ENCODE results near the gene FBL.
A peak's percentile ranks its signal among the peaks of the same experiment; 100 is the strongest.
"Not testable (repeated sequence)": the region's sequence is repeated elsewhere in the genome, so short reads cannot be mapped to it uniquely, and the experiment has no call there.

The FBL gene

DNA sequence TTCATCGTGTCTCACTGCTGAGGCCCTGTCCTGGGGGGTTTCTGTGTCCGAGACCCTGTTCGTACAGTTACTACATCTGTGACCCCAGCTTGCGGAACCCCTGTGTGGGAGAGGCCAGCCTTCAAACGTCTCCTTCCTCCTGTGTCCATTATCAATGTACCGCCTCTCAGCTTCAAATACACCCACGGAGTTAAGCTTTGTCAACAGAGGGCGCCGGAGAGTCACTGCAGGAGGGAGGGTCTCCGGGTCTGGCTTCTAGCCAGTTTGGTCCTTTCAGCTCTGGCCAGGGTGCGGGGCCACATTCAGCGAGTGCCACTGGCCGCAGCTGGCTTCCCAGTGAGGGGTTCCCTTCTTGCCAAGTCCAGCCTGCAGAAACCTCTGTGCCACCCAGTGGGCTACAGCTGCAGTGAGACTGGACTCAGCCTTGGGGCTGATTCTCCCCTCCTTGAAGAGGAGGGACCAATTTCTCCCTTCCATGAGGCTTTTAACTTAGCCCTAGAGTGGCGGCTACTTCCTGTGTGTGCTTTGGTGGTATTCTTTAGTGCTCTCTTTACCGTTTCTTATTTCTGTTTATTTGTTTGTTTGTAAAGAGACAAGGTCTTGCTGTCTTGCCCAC lies 35.4 kb upstream of the FBL start:
- H3K36me3 ChIP-seq (ENCODE audit: control insufficient read depth, low read length); H3K4me1 ChIP-seq (ENCODE audit: control insufficient read depth, low read length); H3K79me2 ChIP-seq (ENCODE audit: control insufficient read depth, low read length); H4K20me1 ChIP-seq (ENCODE audit: control insufficient read depth, insufficient read depth, low read depth, low read length); H3K9me3 ChIP-seq (ENCODE audit: control insufficient read depth, insufficient read depth, low read length); H3K9me2 ChIP-seq (replicated peaks; ENCODE audit: control insufficient read depth, low read length); H3K27me3 ChIP-seq (ENCODE audit: control insufficient read depth, low read length); H3F3A ChIP-seq (ENCODE audit: control insufficient read depth, insufficient read depth); H3K27ac ChIP-seq (ENCODE audit: low read depth, low read length): not testable (repeated sequence)
- TF ChIP-seq, protein P1, sequence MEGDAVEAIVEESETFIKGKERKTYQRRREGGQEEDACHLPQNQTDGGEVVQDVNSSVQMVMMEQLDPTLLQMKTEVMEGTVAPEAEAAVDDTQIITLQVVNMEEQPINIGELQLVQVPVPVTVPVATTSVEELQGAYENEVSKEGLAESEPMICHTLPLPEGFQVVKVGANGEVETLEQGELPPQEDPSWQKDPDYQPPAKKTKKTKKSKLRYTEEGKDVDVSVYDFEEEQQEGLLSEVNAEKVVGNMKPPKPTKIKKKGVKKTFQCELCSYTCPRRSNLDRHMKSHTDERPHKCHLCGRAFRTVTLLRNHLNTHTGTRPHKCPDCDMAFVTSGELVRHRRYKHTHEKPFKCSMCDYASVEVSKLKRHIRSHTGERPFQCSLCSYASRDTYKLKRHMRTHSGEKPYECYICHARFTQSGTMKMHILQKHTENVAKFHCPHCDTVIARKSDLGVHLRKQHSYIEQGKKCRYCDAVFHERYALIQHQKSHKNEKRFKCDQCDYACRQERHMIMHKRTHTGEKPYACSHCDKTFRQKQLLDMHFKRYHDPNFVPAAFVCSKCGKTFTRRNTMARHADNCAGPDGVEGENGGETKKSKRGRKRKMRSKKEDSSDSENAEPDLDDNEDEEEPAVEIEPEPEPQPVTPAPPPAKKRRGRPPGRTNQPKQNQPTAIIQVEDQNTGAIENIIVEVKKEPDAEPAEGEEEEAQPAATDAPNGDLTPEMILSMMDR (IDR thresholded peaks at IDR 0.05; ENCODE audit: low read depth, low read length, poor library complexity, severe bottlenecking) = peak; percentile 56
- H3K4me2 ChIP-seq (ENCODE audit: low read length) = peak overlapping the region; percentile 45; the same call in 1 of the 2 replicates
- H3K4me3 ChIP-seq (ENCODE audit: low read length) = 0 out of 2 replicates have a peak overlapping the region, but pooled peaks have one; percentile 30

DNA sequence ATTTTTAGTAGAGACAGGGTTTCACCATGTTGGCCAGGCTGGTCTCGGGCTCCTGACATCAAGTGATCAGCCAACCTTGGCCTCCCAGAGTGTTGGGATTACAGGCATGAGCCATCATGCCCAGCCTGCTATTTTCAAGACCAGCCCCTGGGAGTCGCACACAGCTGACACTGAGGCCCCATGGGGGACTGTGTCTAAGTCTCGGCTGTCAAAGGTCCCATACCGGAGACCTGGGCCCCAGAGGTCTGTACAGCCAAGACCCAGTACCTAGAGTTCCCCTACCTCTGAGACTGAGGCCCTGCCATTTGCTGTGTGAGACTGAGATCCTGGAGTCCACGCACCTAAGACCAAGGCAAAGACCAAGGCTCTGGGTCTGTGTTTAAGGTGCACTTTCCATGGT lies 34.1 kb upstream of the FBL start:
- H3K4me2 ChIP-seq (ENCODE audit: low read length); H3K9me3 ChIP-seq (ENCODE audit: control insufficient read depth, insufficient read depth, low read length); H3F3A ChIP-seq (ENCODE audit: control insufficient read depth, insufficient read depth): not testable (repeated sequence)

DNA sequence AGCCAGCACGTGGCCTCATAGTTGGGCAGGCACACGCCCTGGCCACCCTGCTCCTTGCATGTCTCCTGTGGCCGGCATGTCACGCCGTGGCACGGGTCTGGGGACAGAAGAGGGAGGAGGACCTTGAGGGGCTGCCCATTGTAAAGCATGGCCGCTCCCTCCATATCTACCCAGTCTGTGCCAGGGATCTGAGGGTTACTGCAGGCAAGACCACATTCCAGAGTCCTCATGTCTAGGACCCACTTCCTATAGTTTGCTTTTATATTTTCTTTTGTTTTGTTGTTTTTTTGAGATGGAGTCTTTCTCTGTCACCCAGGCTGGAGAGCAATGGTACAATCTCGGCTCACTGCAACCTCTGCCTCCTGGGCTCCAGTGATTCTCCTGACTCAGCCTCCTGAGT lies 33.6 kb upstream of the FBL start:
- H3K4me1 ChIP-seq (ENCODE audit: control insufficient read depth, low read length); H3F3A ChIP-seq (ENCODE audit: control insufficient read depth, insufficient read depth); H3K9me3 ChIP-seq (ENCODE audit: control insufficient read depth, insufficient read depth, low read length); H3K4me3 ChIP-seq (ENCODE audit: low read length); H3K9me2 ChIP-seq (replicated peaks; ENCODE audit: control insufficient read depth, low read length); H3K79me2 ChIP-seq (ENCODE audit: control insufficient read depth, low read length); H3K4me2 ChIP-seq (ENCODE audit: low read length); H4K20me1 ChIP-seq (ENCODE audit: control insufficient read depth, insufficient read depth, low read depth, low read length); H3K36me3 ChIP-seq (ENCODE audit: control insufficient read depth, low read length); H3K27me3 ChIP-seq (ENCODE audit: control insufficient read depth, low read length); H3K27ac ChIP-seq (ENCODE audit: low read depth, low read length): not testable (repeated sequence)

More for the DNA sequence above, 34.1 kb upstream of the FBL start:
- H4K20me1 ChIP-seq (ENCODE audit: control insufficient read depth, insufficient read depth, low read depth, low read length); H3K9me2 ChIP-seq (replicated peaks; ENCODE audit: control insufficient read depth, low read length); H3K4me3 ChIP-seq (ENCODE audit: low read length); H3K27me3 ChIP-seq (ENCODE audit: control insufficient read depth, low read length); H3K27ac ChIP-seq (ENCODE audit: low read depth, low read length); H3K4me1 ChIP-seq (ENCODE audit: control insufficient read depth, low read length); H3K36me3 ChIP-seq (ENCODE audit: control insufficient read depth, low read length); H3K79me2 ChIP-seq (ENCODE audit: control insufficient read depth, low read length): not testable (repeated sequence)

DNA sequence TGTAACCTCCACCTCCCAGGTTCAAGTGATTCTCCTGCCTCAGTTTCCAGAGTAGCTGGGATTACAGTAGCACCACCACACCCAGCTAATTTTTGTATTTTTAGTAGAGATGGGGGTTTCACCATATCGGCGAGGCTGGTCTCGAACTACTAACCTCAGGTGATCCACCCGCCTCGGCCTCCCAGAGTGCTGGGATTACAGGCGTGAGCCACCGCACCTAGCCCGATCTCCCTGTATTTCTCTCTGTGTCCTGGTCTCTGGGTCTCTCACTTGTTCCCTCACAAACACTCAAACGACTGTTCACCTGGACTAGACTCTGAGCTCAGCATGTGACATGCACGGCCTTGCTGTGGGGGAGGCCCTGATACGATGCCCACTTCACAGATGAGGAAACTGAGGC lies 32.7 kb upstream of the FBL start:
- not testable (repeated sequence) for H3F3A ChIP-seq (ENCODE audit: control insufficient read depth, insufficient read depth); H3K9me2 ChIP-seq (replicated peaks; ENCODE audit: control insufficient read depth, low read length); H3K79me2 ChIP-seq (ENCODE audit: control insufficient read depth, low read length); H3K4me3 ChIP-seq (ENCODE audit: low read length); H3K27me3 ChIP-seq (ENCODE audit: control insufficient read depth, low read length); H4K20me1 ChIP-seq (ENCODE audit: control insufficient read depth, insufficient read depth, low read depth, low read length); H3K4me1 ChIP-seq (ENCODE audit: control insufficient read depth, low read length); H3K36me3 ChIP-seq (ENCODE audit: control insufficient read depth, low read length); H3K27ac ChIP-seq (ENCODE audit: low read depth, low read length); H3K4me2 ChIP-seq (ENCODE audit: low read length); H3K9me3 ChIP-seq (ENCODE audit: control insufficient read depth, insufficient read depth, low read length)

DNA sequence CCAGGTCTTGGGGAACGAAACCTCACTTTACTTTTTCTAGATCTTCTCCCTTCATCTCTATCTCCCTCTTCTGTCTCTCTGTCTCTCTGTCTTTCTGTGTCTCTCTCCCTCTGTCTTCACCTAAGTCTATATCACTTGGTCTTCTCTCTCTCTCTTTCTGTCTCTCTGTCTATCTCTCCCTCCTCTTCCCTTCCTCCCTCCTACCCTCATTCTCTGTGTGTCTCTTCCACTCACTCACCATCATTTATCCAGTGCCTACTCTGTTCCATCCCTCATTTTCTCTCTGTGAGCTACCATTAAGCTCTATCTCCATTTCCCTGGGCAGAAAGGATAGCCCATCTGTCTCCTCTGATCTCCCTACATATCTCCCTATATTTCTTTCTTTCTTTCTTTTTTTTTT lies 32.2 kb upstream of the FBL start:
- Histone ChIP-seq H3K27ac (ENCODE audit: low read depth, low read length) (no peak overlapping the region), H3K4me2 (ENCODE audit: low read length) (no peak overlapping the region), H3K9me3 (ENCODE audit: control insufficient read depth, insufficient read depth, low read length) (no peaks in the 10 kb centered on the region), H4K20me1 (ENCODE audit: control insufficient read depth, insufficient read depth, low read depth, low read length) (no peaks in the 10 kb centered on the region), H3K79me2 (ENCODE audit: control insufficient read depth, low read length) (no peaks in the 10 kb centered on the region), H3F3A (ENCODE audit: control insufficient read depth, insufficient read depth) (no peaks in the 10 kb centered on the region), H3K4me1 (ENCODE audit: control insufficient read depth, low read length) (peaks cover 5% of the 10 kb centered on the region), H3K9me2 (replicated peaks; ENCODE audit: control insufficient read depth, low read length) (no peaks in the 10 kb centered on the region), H3K36me3 (ENCODE audit: control insufficient read depth, low read length) (no peaks in the 10 kb centered on the region), H3K4me3 (ENCODE audit: low read length) (no peak overlapping the region), H3K27me3 (ENCODE audit: control insufficient read depth, low read length) (no peaks in the 10 kb centered on the region)
- no peak for TF ChIP-seq EZH2phosphoT487 (IDR thresholded peaks at IDR 0.05; ENCODE audit: borderline replicate concordance, low read length)
- TF ChIP-seq, protein P1 (IDR thresholded peaks at IDR 0.05; ENCODE audit: low read depth, low read length, poor library complexity, severe bottlenecking) = no peak

DNA sequence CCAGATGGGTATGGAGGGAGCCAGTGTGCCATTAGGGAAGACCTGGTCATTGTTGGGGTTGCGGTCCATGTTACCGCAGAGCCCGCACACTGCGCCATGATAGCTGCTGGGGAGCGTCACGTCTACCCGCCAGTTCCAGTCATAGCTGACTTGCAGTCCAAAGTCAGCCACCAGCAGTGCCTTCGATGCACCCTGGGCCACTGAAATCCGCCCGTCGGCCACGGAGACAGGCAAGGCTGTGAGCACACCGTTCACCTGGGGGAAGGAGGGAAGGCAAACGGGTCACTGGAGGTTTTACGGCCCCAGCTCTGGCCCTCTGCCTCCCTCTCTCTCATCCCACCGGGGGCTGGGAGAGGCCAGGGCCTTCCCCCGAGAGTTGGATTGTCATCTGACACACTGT lies 31.8 kb upstream of the FBL start:
- H3K4me3 ChIP-seq (ENCODE audit: low read length); H3K9me3 ChIP-seq (ENCODE audit: control insufficient read depth, insufficient read depth, low read length); H3K4me2 ChIP-seq (ENCODE audit: low read length); H3K4me1 ChIP-seq (ENCODE audit: control insufficient read depth, low read length); H3K36me3 ChIP-seq (ENCODE audit: control insufficient read depth, low read length); H4K20me1 ChIP-seq (ENCODE audit: control insufficient read depth, insufficient read depth, low read depth, low read length); H3F3A ChIP-seq (ENCODE audit: control insufficient read depth, insufficient read depth); H3K27ac ChIP-seq (ENCODE audit: low read depth, low read length); H3K27me3 ChIP-seq (ENCODE audit: control insufficient read depth, low read length); H3K79me2 ChIP-seq (ENCODE audit: control insufficient read depth, low read length); H3K9me2 ChIP-seq (replicated peaks; ENCODE audit: control insufficient read depth, low read length): not testable (repeated sequence)

DNA sequence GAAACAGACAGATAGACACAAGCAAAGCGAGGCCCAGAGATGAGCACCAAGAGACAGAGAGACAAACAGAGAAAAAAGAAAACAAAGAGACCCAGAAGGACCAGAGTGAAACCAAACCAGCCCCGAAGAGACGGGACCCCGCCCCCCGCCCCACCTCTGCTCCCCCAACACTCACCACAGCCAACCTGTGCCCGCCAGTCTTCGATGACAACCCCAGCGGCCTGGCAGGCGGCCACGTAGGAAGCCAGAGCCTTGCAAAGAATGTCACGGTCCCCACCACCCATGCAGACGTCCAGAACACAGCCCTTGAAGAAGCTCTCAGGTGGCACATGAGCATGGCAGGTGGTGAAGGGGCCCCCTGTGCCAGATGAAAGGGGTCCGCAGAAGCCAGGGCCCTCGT lies 31.3 kb upstream of the FBL start:
- not testable (repeated sequence) for H3K9me3 ChIP-seq (ENCODE audit: control insufficient read depth, insufficient read depth, low read length); H3K79me2 ChIP-seq (ENCODE audit: control insufficient read depth, low read length); H3K9me2 ChIP-seq (replicated peaks; ENCODE audit: control insufficient read depth, low read length); H3K27ac ChIP-seq (ENCODE audit: low read depth, low read length); H3F3A ChIP-seq (ENCODE audit: control insufficient read depth, insufficient read depth); H3K36me3 ChIP-seq (ENCODE audit: control insufficient read depth, low read length); H3K4me1 ChIP-seq (ENCODE audit: control insufficient read depth, low read length); H4K20me1 ChIP-seq (ENCODE audit: control insufficient read depth, insufficient read depth, low read depth, low read length); H3K4me2 ChIP-seq (ENCODE audit: low read length); H3K27me3 ChIP-seq (ENCODE audit: control insufficient read depth, low read length); H3K4me3 ChIP-seq (ENCODE audit: low read length)
